Natural killer cell (primary cell): ENCODE measurements around the gene HAUS3. TPM values are rescaled to one million over a fixed set of nuclear protein-coding genes. Genes with fewer than 3 reads are reported as not detected.

Source experiments
- ATAC-seq, 3 donors: fragments of 150-1000 bp in 2 of 3; fragments of 200-7000 bp in 1 of 3; cut with Tn5 transposase; 1 replicate in 1 of 3; 2 replicates in 2 of 3; pipeline ENCODE4 v1.10.0; 2021; ENCODE audit warnings: mild to moderate bottlenecking in 2 of 3, moderate library complexity in 2 of 3
- DNase-seq, 2 donors: peaks; one replicate each; pipeline versions ENCODE4 v3.0.0 to v3.0.0-alpha.2; 2013 to 2021; ENCODE audit warnings: mixed read lengths in 1 of 2
- H3K27ac ChIP-seq: one replicate; pipeline ENCODE4 v1.5.1; 2013; ENCODE audit warnings: mild to moderate bottlenecking, low read length
- H3K27me3 ChIP-seq: one replicate; pipeline ENCODE4 v1.6.1; 2013; ENCODE audit warnings: low read length; ENCODE audit not compliant: control insufficient read depth, insufficient read depth
- H3K36me3 ChIP-seq: one replicate; pipeline ENCODE4 v1.6.1; 2013; ENCODE audit warnings: low read length; ENCODE audit not compliant: control insufficient read depth, insufficient read depth
- H3K4me1 ChIP-seq: one replicate; pipeline ENCODE4 v1.6.1; 2013; ENCODE audit warnings: low read length; ENCODE audit not compliant: control insufficient read depth, insufficient read depth
- H3K4me3 ChIP-seq: one replicate; pipeline ENCODE4 v1.5.1; 2013; ENCODE audit warnings: low read length
- H3K9me3 ChIP-seq: one replicate; pipeline ENCODE4 v1.6.1; 2013; ENCODE audit warnings: low read length; ENCODE audit not compliant: control insufficient read depth, insufficient read depth
- H3K27ac Mint-ChIP-seq, 2 donors: one replicate each; pipeline ENCODE4 v1.8.0; 2022; ENCODE audit warnings: mild to moderate bottlenecking in 2 of 2, mixed read lengths in 2 of 2, moderate library complexity in 1 of 2
- H3K27me3 Mint-ChIP-seq, 2 donors: one replicate each; pipeline ENCODE4 v1.8.0; 2022; ENCODE audit warnings: low read depth in 2 of 2, mixed read lengths in 2 of 2
- H3K36me3 Mint-ChIP-seq: one replicate; pipeline ENCODE4 v1.8.0; 2022; ENCODE audit warnings: mixed read lengths
- H3K4me1 Mint-ChIP-seq, 2 donors: one replicate each; pipeline ENCODE4 v1.8.0; 2022; ENCODE audit warnings: mixed read lengths in 2 of 2
- H3K4me3 Mint-ChIP-seq: one replicate; pipeline ENCODE4 v1.8.0; 2022; ENCODE audit warnings: mild to moderate bottlenecking, moderate library complexity, mixed read lengths
- H3K9me3 Mint-ChIP-seq, 2 donors: one replicate each; pipeline ENCODE4 v1.8.0; 2022; ENCODE audit warnings: mixed read lengths in 2 of 2
- CTCF ChIP-seq: fragments of 200-600 bp; IDR thresholded peaks from one replicate; pipeline ENCODE4 v1.8.0; 2022; ENCODE audit warnings: antibody characterized with exemption
- WGBS: methylation state at CpG from one replicate; pipeline ENCODE4 v1.1.7; 2013; ENCODE audit warnings: missing lambda C conversion rate; ENCODE audit not compliant: insufficient coverage; 5-methylcytosine and 5-hydroxymethylcytosine counted together
- intact Hi-C: fragments of 100-400 bp; cut with micrococcal nuclease; formaldehyde crosslinking; loops from one replicate; pipeline ENCODE4 v1.14.2; 2022
- total RNA-seq, 4 donors: library from RNA; stranded (reverse); fragments of 120-200 nt in 1 of 4; gene quantifications; one replicate each; pipeline versions ENCODE4 v1.2.3 to v1.2.4, GENCODE V29; 2013 to 2022

The HAUS3 gene
- total RNA-seq, 3 donors from 2014 or later (not counting 1 experiment from before 2014, with no cell fraction given), result 38.0 to 50.3 (median 49.4) TPM

GRCh38 chr4:2265113-2266110 is 23.5 kb upstream of the HAUS3 start:
- no peaks in the 10 kb centered on the region for H3K27me3 ChIP-seq
- no peaks in the 10 kb centered on the region for H3K9me3 Mint-ChIP-seq
- no peak for DNase-seq
- peaks cover 18% of the 10 kb centered on the region for H3K4me1 ChIP-seq
- peak overlapping the region in 1 of 2 donors; percentile 29 for H3K27ac Mint-ChIP-seq
- no peak overlapping the region for H3K27ac ChIP-seq
- H3K4me3 Mint-ChIP-seq, result no peak overlapping the region
- no peaks in the 10 kb centered on the region for H3K27me3 Mint-ChIP-seq
- no peak for ATAC-seq
- WGBS, result 94% methylated on average over 19 of the region's 19 CpGs
- H3K9me3 ChIP-seq, result no peaks in the 10 kb centered on the region
- intact Hi-C loops, result no loop called here
- H3K4me3 ChIP-seq, result no peak overlapping the region
- H3K36me3 Mint-ChIP-seq, result no peaks in the 10 kb centered on the region
- TF ChIP-seq CTCF, result no peak
- peaks cover 0 to 3% of the 10 kb centered on the region in 2 donors for H3K4me1 Mint-ChIP-seq
- H3K36me3 ChIP-seq, result no peaks in the 10 kb centered on the region

GRCh38 chr4:2264481-2265041 is 22.6 kb upstream of the HAUS3 start:
- 87% methylated on average over 6 of the region's 6 CpGs for WGBS
- no peak overlapping the region for H3K4me3 ChIP-seq

GRCh38 chr4:2263926-2264321 is 22.0 kb upstream of the HAUS3 start:
- peaks cover 32% of the 10 kb centered on the region for H3K4me1 ChIP-seq
- no peaks in the 10 kb centered on the region for H3K9me3 ChIP-seq
- no peaks in the 10 kb centered on the region for H3K27me3 Mint-ChIP-seq
- H3K4me3 Mint-ChIP-seq, result no peak overlapping the region
- H3K4me3 ChIP-seq, result no peak overlapping the region
- DNase-seq (no peak), ATAC-seq (no peak)
- H3K27me3 ChIP-seq, result no peaks in the 10 kb centered on the region
- H3K27ac Mint-ChIP-seq, result peak overlapping the region in 1 of 2 donors; percentile 73
- no peak overlapping the region for H3K27ac ChIP-seq
- TF ChIP-seq CTCF, result no peak
- no peaks in the 10 kb centered on the region for H3K36me3 ChIP-seq
- WGBS, result 87% methylated on average over 6 of the region's 6 CpGs
- intact Hi-C loops, result no loop called here
- H3K4me1 Mint-ChIP-seq, result peaks cover 0 to 3% of the 10 kb centered on the region in 2 donors
- no peaks in the 10 kb centered on the region for H3K9me3 Mint-ChIP-seq
- H3K36me3 Mint-ChIP-seq, result no peaks in the 10 kb centered on the region

More at GRCh38 chr4:2264481-2265041, 22.6 kb upstream of the HAUS3 start:
- Histone ChIP-seq H3K9me3 (no peaks in the 10 kb centered on the region), H3K27me3 (no peaks in the 10 kb centered on the region), H3K4me1 (peaks cover 26% of the 10 kb centered on the region), H3K36me3 (no peaks in the 10 kb centered on the region), H3K27ac (no peak overlapping the region)
- TF ChIP-seq CTCF, result no peak
- ATAC-seq, result no peak
- Mint-ChIP-seq H3K4me3 (no peak overlapping the region), H3K27me3 (no peaks in the 10 kb centered on the region), H3K4me1 (peaks cover 0 to 3% of the 10 kb centered on the region in 2 donors), H3K36me3 (no peaks in the 10 kb centered on the region), H3K9me3 (no peaks in the 10 kb centered on the region), H3K27ac (no peak overlapping the region)
- intact Hi-C loops, result no loop called here
- DNase-seq, result no peak
